Testis (tissue), 2 donors: Measurements from ENCODE around the gene C1orf116.

Experiments used
- CTCF ChIP-seq, 3 experiments: fragments of 450-650 bp in 2 of 3; fragments of 200-600 bp in 1 of 3; sonication (generic) in 1 of 3; IDR thresholded peaks; one replicate each; pipeline ENCODE4 v1.5.1; 2016 to 2019; ENCODE audit warnings: antibody characterized with exemption in 3 of 3, mild to moderate bottlenecking in 2 of 3, moderate library complexity in 1 of 3
- POLR2A ChIP-seq: fragments of 450-650 bp; IDR thresholded peaks from one replicate; pipeline ENCODE4 v1.6.1; 2017; ENCODE audit warnings: antibody characterized with exemption, mild to moderate bottlenecking, moderate library complexity

DNA sequence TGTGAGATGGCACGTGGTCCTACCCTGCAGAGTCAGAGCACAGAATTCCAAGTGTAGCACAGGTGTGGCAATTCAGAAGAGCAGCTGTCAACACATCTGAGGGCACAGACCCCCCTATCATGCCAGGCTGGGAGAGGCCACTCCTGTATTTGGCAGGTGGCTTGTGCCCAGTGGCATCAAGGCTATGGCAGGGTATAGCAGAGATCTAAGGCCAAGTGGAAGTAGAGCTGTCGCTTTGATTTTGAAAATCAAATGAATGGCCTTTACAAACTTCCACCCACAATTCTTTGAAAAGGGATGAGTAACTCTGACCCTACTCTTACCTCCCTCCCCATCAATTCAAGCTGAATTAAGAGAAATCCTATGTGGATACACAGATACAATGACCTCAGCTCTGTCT lies 13.4 kb downstream of the C1orf116 start:
- no peak for TF ChIP-seq POLR2A
- TF ChIP-seq CTCF (IDR thresholded peaks at IDR 0.05), result no peak
